HepG2 (cell line): ENCODE measurements around the gene PRELID1. TPM values are rescaled to one million over a fixed set of nuclear protein-coding genes. Genes with fewer than 3 reads are reported as not detected.

Experiments
- ATAC-seq: fragments of 200-7000 bp; cut with Tn5 transposase; 3 replicates; pipeline ENCODE4 v1.9.1; 2020; ENCODE audit warnings: mild to moderate bottlenecking, moderate library complexity
- BruUV-seq: library from RNA; stranded (reverse); fragments of 400-500 nt; replicated peaks from 2 replicates; lab custom pipeline; 2021; lab: Mats Ljungman, UMichigan
- CTCF ChIA-PET: fragments of 300-600 bp; formaldehyde crosslinking; extraction: SDS; loops from one replicate; lab custom pipeline; 2021; ENCODE audit warnings: low total read pairs, inconsistent platforms, low intra/inter-chr PET ratio; lab: Yijun Ruan, JAX
- POLR2A ChIA-PET: fragments of 350-600 bp; sonication (Branson Sonifier 250); formaldehyde crosslinking; loops from one replicate; lab custom pipeline; 2020; ENCODE audit warnings: antibody characterized with exemption, inconsistent platforms; lab: Yijun Ruan, JAX
- DNase-seq: peaks from one replicate; pipeline ENCODE4 v3.0.0-alpha.2; 2015; ENCODE audit warnings: low spot score
- FAIRE-seq: peaks from 3 replicates; lab custom pipeline; 2011; peaks lifted over from hg19 to GRCh38; lab: Jason Lieb, UNC
- H2AFZ ChIP-seq: one replicate; pipeline ENCODE4 v1.6.1; 2011; ENCODE audit warnings: low read length, inconsistent platforms
- H3K27ac ChIP-seq: fragments of 300-600 bp; 3 replicates; pipeline ENCODE4 v1.8.0; 2011; ENCODE audit warnings: mixed run types, mild to moderate bottlenecking, mixed read lengths, low read length, inconsistent platforms; ENCODE audit not compliant: insufficient read depth; ENCODE audit errors: extremely low read length
- H3K27me3 ChIP-seq, 2 experiments: fragments of 200-600 bp in 1 of 2; 2 replicates in 1 of 2; 3 replicates in 1 of 2; pipeline versions ENCODE4 v1.6.0 to v1.8.0; 2011; ENCODE audit warnings: low read length in 2 of 2, mild to moderate bottlenecking in 2 of 2, moderate library complexity in 2 of 2, inconsistent platforms in 1 of 2; ENCODE audit not compliant: insufficient read depth in 2 of 2, control insufficient read depth in 1 of 2
- H3K36me3 ChIP-seq, 2 experiments: fragments of 200-600 bp in 1 of 2; replicated peaks in 1 of 2; 2 replicates in 1 of 2; 3 replicates in 1 of 2; pipeline versions ENCODE4 v1.5.1 to v1.8.0; 2011; ENCODE audit warnings: low read length in 2 of 2, inconsistent platforms in 1 of 2; ENCODE audit not compliant: insufficient read depth in 2 of 2, control insufficient read depth in 1 of 2
- H3K4me1 ChIP-seq: 2 replicates; pipeline ENCODE4 v1.5.1; 2012; ENCODE audit warnings: low read length, inconsistent platforms; ENCODE audit not compliant: insufficient read depth
- H3K4me2 ChIP-seq: 2 replicates; pipeline ENCODE4 v1.6.0; 2011; ENCODE audit warnings: low read depth, low read length, inconsistent platforms
- H3K4me3 ChIP-seq, 3 experiments: fragments of 200-600 bp in 1 of 3; sonication (generic), shearing (Covaris generic) in 1 of 3; replicated peaks in 1 of 3; 2 replicates each; pipeline ENCODE4 v1.5.1; 2011 to 2016; ENCODE audit warnings: low read length in 3 of 3, inconsistent platforms in 2 of 3, low read depth in 2 of 3, mild to moderate bottlenecking in 2 of 3, control low read depth in 1 of 3, mixed read lengths in 1 of 3; ENCODE audit not compliant: insufficient read depth in 1 of 3
- H3K79me2 ChIP-seq: one replicate; pipeline ENCODE4 v1.6.1; 2011; ENCODE audit warnings: low read length, inconsistent platforms; ENCODE audit not compliant: insufficient read depth
- H3K9ac ChIP-seq: 2 replicates; pipeline ENCODE4 v1.6.0; 2011; ENCODE audit warnings: mild to moderate bottlenecking, low read depth, low read length, inconsistent platforms; ENCODE audit not compliant: insufficient read depth
- H3K9me3 ChIP-seq: 2 replicates; pipeline ENCODE4 v1.5.1; 2012; ENCODE audit warnings: mild to moderate bottlenecking, low read length
- H4K20me1 ChIP-seq: 2 replicates; pipeline ENCODE4 v1.6.0; 2011; ENCODE audit warnings: inconsistent platforms, mild to moderate bottlenecking, low read length, moderate library complexity; ENCODE audit not compliant: insufficient read depth
- AHR ChIP-seq: IDR thresholded peaks from 2 replicates; pipeline ENCODE4 v1.6.1; 2018; ENCODE audit warnings: missing genetic modification reagents, missing compliant biosample characterization
- CREB1 ChIP-seq, 2 experiments: fragments of 450-650 bp in 1 of 2; IDR thresholded peaks; 2 replicates each; pipeline ENCODE4 v1.6.1; 2016 to 2017; ENCODE audit warnings: control low read depth in 1 of 2, mild to moderate bottlenecking in 1 of 2, missing compliant biosample characterization in 1 of 2, missing genetic modification characterization in 1 of 2
- GATAD2A ChIP-seq: IDR thresholded peaks from 2 replicates; pipeline ENCODE4 v1.6.1; 2016
- IRF9 ChIP-seq: sonication (generic); formaldehyde crosslinking; IDR thresholded peaks from 2 replicates; pipeline ENCODE4 v1.8.0; 2022; ENCODE audit warnings: missing genetic modification reagents, mild to moderate bottlenecking, borderline replicate concordance
- NONO ChIP-seq, 2 experiments: fragments of 450-650 bp in 1 of 2; sonication (generic) in 1 of 2; formaldehyde crosslinking in 1 of 2; IDR thresholded peaks in 1 of 2; conservative IDR thresholded peaks in 1 of 2; 2 replicates each; pipeline versions ENCODE4 v1.6.1 to v1.8.0; 2017 to 2022; ENCODE audit warnings: mild to moderate bottlenecking in 1 of 2, missing genetic modification reagents in 1 of 2, moderate library complexity in 1 of 2
- PBX2 ChIP-seq: IDR thresholded peaks from 2 replicates; pipeline ENCODE4 v1.6.1; 2016; ENCODE audit warnings: control low read depth
- TMF1 ChIP-seq: sonication (generic); formaldehyde crosslinking; IDR thresholded peaks from 2 replicates; pipeline ENCODE4 v1.8.1; 2022; ENCODE audit warnings: low read depth, missing genetic modification reagents
- ZBTB3 ChIP-seq: sonication (generic); formaldehyde crosslinking; IDR thresholded peaks from 2 replicates; pipeline ENCODE4 v1.4.0; 2020; ENCODE audit warnings: low read depth, mild to moderate bottlenecking, moderate library complexity, missing genetic modification reagents, borderline replicate concordance
- ZNF276 ChIP-seq: sonication (generic); formaldehyde crosslinking; IDR thresholded peaks from 2 replicates; pipeline ENCODE4 v1.4.0; 2020; ENCODE audit warnings: mild to moderate bottlenecking, low read depth, missing genetic modification reagents
- ZNF326 ChIP-seq: sonication (generic); formaldehyde crosslinking; IDR thresholded peaks from 2 replicates; pipeline ENCODE4 v1.4.0; 2020; ENCODE audit warnings: missing genetic modification reagents, borderline replicate concordance
- ZNF513 ChIP-seq: sonication (generic); formaldehyde crosslinking; conservative IDR thresholded peaks from 2 replicates; pipeline ENCODE4 v1.5.0; 2020; ENCODE audit warnings: missing genetic modification reagents
- WGBS: methylation state at CpG from one replicate; pipeline ENCODE4 v1.1.6; 2017; ENCODE audit warnings: low lambda C conversion rate; 5-methylcytosine and 5-hydroxymethylcytosine counted together
- in situ Hi-C: cut with HindIII; loops from 2 replicates; pipeline ENCODE4 v1.10.0; 2017; ENCODE audit warnings: low pct_unique_long_range_greater_than_20kb; ENCODE audit not compliant: extremely low pct_ligation_motif_present
- intact Hi-C: fragments of 100-400 bp; cut with micrococcal nuclease; formaldehyde crosslinking; loops from one replicate; pipeline ENCODE4 v1.10.0; 2022; ENCODE audit not compliant: unreplicated experiment
- polyA plus RNA-seq, 8 experiments: library from polyadenylated mRNA; depleted of rRNA in 3 of 8; stranded (reverse) in 7 of 8; unstranded in 1 of 8; fragments of >200 nt; fragmentation: Illumina TruSeq in 4 of 8; extraction: Trizol in 4 of 8; gene quantifications; 2 replicates each; pipeline versions ENCODE4 v1.2.1 to v1.2.3, GENCODE V29; 2011 to 2016; ENCODE audit warnings: low read depth in 4 of 8, missing spikeins in 1 of 8, mixed read lengths in 1 of 8; ENCODE audit not compliant: insufficient read depth in 1 of 8
- total RNA-seq, 5 experiments: library from RNA; depleted of rRNA; stranded (reverse); fragments of >200 nt; fragmentation: Illumina TruSeq; extraction: Trizol; gene quantifications; 2 replicates each; pipeline ENCODE4 v1.2.3, GENCODE V29; 2016; ENCODE audit warnings: low read depth in 1 of 5

Gene PRELID1
- total and polyA plus RNA-seq, 2 of the 13 experiments (the other 11 are each of a cell fraction or from before 2014, with no cell fraction given), result 250 to 271 TPM

GRCh38 chr5:177288191-177288590, 15.4 kb upstream of the PRELID1 start:
- peak; percentile 34; the same call in 1 of the 2 replicates for TF ChIP-seq CREB1 (IDR thresholded peaks at IDR 0.05)
- no peak for TF ChIP-seq CREB1 (CRISPR knock-in tag; IDR thresholded peaks at IDR 0.05)
- no peak for TF ChIP-seq PBX2
- no TSS peak for BruUV-seq
- Histone ChIP-seq H3K36me3 (no peaks in the 10 kb centered on the region), H3K9me3 (no peaks in the 10 kb centered on the region), H2AFZ (no peak overlapping the region), H3K4me1 (no peaks in the 10 kb centered on the region), H3K9ac (no peak overlapping the region), H4K20me1 (no peaks in the 10 kb centered on the region), H3K79me2 (no peaks in the 10 kb centered on the region), H3K27ac (no peak overlapping the region), H3K27me3 (no peaks in the 10 kb centered on the region; a peak in 1 of 5 replicates), H3K4me3 (no peak overlapping the region), H3K4me2 (no peak overlapping the region)
- ChIA-PET CTCF (no interaction called here), POLR2A (no interaction called here)
- no peak for FAIRE-seq
- in situ Hi-C loops (no loop called here), intact Hi-C loops (no loop called here)
- ATAC-seq, result no peak
- no peak for DNase-seq
- 3% methylated on average over 2 of the region's 2 CpGs for WGBS

GRCh38 chr5:177290816-177291596, 12.6 kb upstream of the PRELID1 start:
- in situ Hi-C loops, result no loop called here
- intact Hi-C loops, result loop anchor here (1.0 kb wide), 1 partner anchor 17 kb away; no protein-coding TSS in a partner anchor
- no TSS peak for BruUV-seq
- no peak for DNase-seq
- Histone ChIP-seq H3K9ac (no peak overlapping the region), H3K79me2 (no peaks in the 10 kb centered on the region), H3K4me1 (peaks cover 4% of the 10 kb centered on the region; the same call in 1 of the 2 replicates), H2AFZ (no peak overlapping the region), H3K4me3 (no peak overlapping the region), H3K27ac (no peak overlapping the region), H3K36me3 (no peaks in the 10 kb centered on the region), H3K4me2 (no peak overlapping the region), H4K20me1 (no peaks in the 10 kb centered on the region), H3K27me3 (peaks cover 1 to 10% of the 10 kb centered on the region in 2 experiments; a peak in 3 of 5 replicates), H3K9me3 (no peaks in the 10 kb centered on the region)
- FAIRE-seq, result no peak
- WGBS, result 40% methylated on average over 12 of the region's 12 CpGs
- CTCF ChIA-PET, result no interaction called here
- ATAC-seq, result no peak
- POLR2A ChIA-PET, result no interaction called here
- TF ChIP-seq TMF1 (CRISPR knock-in tag) (no peak), ZNF276 (no peak), ZNF326 (CRISPR knock-in tag) (no peak), NONO (IDR thresholded peaks at IDR 0.05) (no peak), NONO (CRISPR knock-in tag; conservative IDR thresholded peaks at IDR 0.05) (no peak), ZBTB3 (CRISPR knock-in tag) (no peak), ZNF513 (CRISPR knock-in tag) (no peak), GATAD2A (CRISPR knock-in tag) (no peak), AHR (CRISPR knock-in tag) (no peak), IRF9 (CRISPR knock-in tag) (no peak)
